ENCODE measurements around the gene ENOX2. TPM values are rescaled to one million over a fixed set of nuclear protein-coding genes. Genes with fewer than 3 reads are reported as not detected.
A peak's percentile ranks its signal among the peaks of the same experiment; 100 is the strongest.

ENOX2 gene
- polyA plus RNA-seq, 1 donor from 2014 or later, result 48.7 TPM

- H3K79me2 ChIP-seq (replicated peaks; ENCODE audit: insufficient read depth, low read length), result no peaks in the 10 kb centered on the region
- no peaks in the 10 kb centered on the region for H4K20me1 ChIP-seq (ENCODE audit: insufficient read depth)
- H3K4me3 ChIP-seq (ENCODE audit: low read length), result no peak overlapping the region
- H3K4me2 ChIP-seq (ENCODE audit: low read length), result no peak overlapping the region
- H3K9me2 ChIP-seq (ENCODE audit: insufficient read depth, low read length), result no peaks in the 10 kb centered on the region
- H3K27ac ChIP-seq (ENCODE audit: low read length), result peak overlapping the region; percentile 92
- no peak for TF ChIP-seq EP300 (conservative IDR thresholded peaks at IDR 0.05; ENCODE audit: poor library complexity, severe bottlenecking)
- TF ChIP-seq RAD21 (conservative IDR thresholded peaks at IDR 0.05), result no peak
- H3F3A ChIP-seq (ENCODE audit: insufficient read depth, low read length, poor library complexity, severe bottlenecking), result no peaks in the 10 kb centered on the region
- no peaks in the 10 kb centered on the region for H3K27me3 ChIP-seq (ENCODE audit: insufficient read depth, low read depth, low read length)
- no peak overlapping the region for H3K9ac ChIP-seq (ENCODE audit: low read length)
- H2AFZ ChIP-seq (ENCODE audit: low read depth, low read length), result no peak overlapping the region
- H3K9me3 ChIP-seq (ENCODE audit: low read length), result no peaks in the 10 kb centered on the region
- no peaks in the 10 kb centered on the region for H3K36me3 ChIP-seq (ENCODE audit: insufficient read depth, low read length)
These were observed 298.1 kb downstream of the ENOX2 start for GRCh38 chrX:130604882-130605281.

- no peaks in the 10 kb centered on the region for H3K36me3 ChIP-seq (ENCODE audit: insufficient read depth, low read length)
- no peak overlapping the region for H3K9ac ChIP-seq (ENCODE audit: low read length)
- no peaks in the 10 kb centered on the region for H3K27me3 ChIP-seq (ENCODE audit: insufficient read depth, low read depth, low read length)
- H4K20me1 ChIP-seq (ENCODE audit: insufficient read depth), result no peaks in the 10 kb centered on the region
- H3K4me3 ChIP-seq (ENCODE audit: low read length), result no peak overlapping the region
- no peak overlapping the region for H3K27ac ChIP-seq (ENCODE audit: low read length)
- H2AFZ ChIP-seq (ENCODE audit: low read depth, low read length), result no peak overlapping the region
- TF ChIP-seq EZH2 (IDR thresholded peaks at IDR 0.05; ENCODE audit: borderline replicate concordance, insufficient read depth, low read length, poor library complexity, severe bottlenecking) (no peak), MXI1 (conservative IDR thresholded peaks at IDR 0.05; ENCODE audit: poor library complexity, severe bottlenecking) (no peak), RAD21 (conservative IDR thresholded peaks at IDR 0.05) (no peak), TAF1 (IDR thresholded peaks at IDR 0.05; ENCODE audit: low read depth) (no peak), SMC3 (conservative IDR thresholded peaks at IDR 0.05; ENCODE audit: poor library complexity) (no peak)
- TF ChIP-seq, protein P1, sequence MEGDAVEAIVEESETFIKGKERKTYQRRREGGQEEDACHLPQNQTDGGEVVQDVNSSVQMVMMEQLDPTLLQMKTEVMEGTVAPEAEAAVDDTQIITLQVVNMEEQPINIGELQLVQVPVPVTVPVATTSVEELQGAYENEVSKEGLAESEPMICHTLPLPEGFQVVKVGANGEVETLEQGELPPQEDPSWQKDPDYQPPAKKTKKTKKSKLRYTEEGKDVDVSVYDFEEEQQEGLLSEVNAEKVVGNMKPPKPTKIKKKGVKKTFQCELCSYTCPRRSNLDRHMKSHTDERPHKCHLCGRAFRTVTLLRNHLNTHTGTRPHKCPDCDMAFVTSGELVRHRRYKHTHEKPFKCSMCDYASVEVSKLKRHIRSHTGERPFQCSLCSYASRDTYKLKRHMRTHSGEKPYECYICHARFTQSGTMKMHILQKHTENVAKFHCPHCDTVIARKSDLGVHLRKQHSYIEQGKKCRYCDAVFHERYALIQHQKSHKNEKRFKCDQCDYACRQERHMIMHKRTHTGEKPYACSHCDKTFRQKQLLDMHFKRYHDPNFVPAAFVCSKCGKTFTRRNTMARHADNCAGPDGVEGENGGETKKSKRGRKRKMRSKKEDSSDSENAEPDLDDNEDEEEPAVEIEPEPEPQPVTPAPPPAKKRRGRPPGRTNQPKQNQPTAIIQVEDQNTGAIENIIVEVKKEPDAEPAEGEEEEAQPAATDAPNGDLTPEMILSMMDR (IDR thresholded peaks at IDR 0.05; ENCODE audit: poor library complexity, severe bottlenecking), result no peak
- H3K79me2 ChIP-seq (replicated peaks; ENCODE audit: insufficient read depth, low read length), result no peaks in the 10 kb centered on the region
- H3K9me2 ChIP-seq (ENCODE audit: insufficient read depth, low read length), result no peaks in the 10 kb centered on the region
- no peak overlapping the region for H3K4me2 ChIP-seq (ENCODE audit: low read length)
- H3K9me3 ChIP-seq (ENCODE audit: low read length), result no peaks in the 10 kb centered on the region
- no peaks in the 10 kb centered on the region for H3F3A ChIP-seq (ENCODE audit: insufficient read depth, low read length, poor library complexity, severe bottlenecking)
These were observed 308.5 kb downstream of the ENOX2 start for GRCh38 chrX:130594453-130594916.

- H3K27ac ChIP-seq (ENCODE audit: low read length), result no peak overlapping the region
- no peak overlapping the region for H3K4me3 ChIP-seq (ENCODE audit: low read length)
These were observed 309.1 kb downstream of the ENOX2 start for GRCh38 chrX:130593911-130594310.

DNA sequence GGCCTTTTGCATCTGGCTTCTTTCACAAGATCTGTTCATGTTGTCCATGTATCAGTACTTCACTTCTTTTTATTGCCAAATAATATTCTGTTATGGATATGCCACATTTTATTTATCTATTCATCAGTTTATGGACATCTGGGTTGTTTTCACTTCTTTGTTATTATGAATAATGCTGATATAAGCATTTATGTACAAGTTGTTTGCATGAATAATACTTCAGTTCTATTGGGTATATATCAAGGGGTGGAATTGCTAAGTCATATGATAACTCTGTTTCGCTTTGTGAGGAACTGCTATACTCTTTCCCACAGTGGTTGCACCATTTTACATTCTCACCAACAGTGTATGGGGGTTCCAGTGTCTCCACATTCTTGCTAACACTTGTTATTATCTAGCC, 310.8 kb downstream of the ENOX2 start:
- no peaks in the 10 kb centered on the region for H3K36me3 ChIP-seq (ENCODE audit: insufficient read depth, low read length)
- no peak overlapping the region for H3K4me2 ChIP-seq (ENCODE audit: low read length)
- H3K9me2 ChIP-seq (ENCODE audit: insufficient read depth, low read length), result no peaks in the 10 kb centered on the region
- no peaks in the 10 kb centered on the region for H3K79me2 ChIP-seq (replicated peaks; ENCODE audit: insufficient read depth, low read length)
- H3K9ac ChIP-seq (ENCODE audit: low read length), result no peak overlapping the region
- H4K20me1 ChIP-seq (ENCODE audit: insufficient read depth), result no peaks in the 10 kb centered on the region
- no peak overlapping the region for H3K4me3 ChIP-seq (ENCODE audit: low read length)
- H2AFZ ChIP-seq (ENCODE audit: low read depth, low read length), result no peak overlapping the region
- no peak overlapping the region for H3K27ac ChIP-seq (ENCODE audit: low read length)
- no peaks in the 10 kb centered on the region for H3K9me3 ChIP-seq (ENCODE audit: low read length)
- H3F3A ChIP-seq (ENCODE audit: insufficient read depth, low read length, poor library complexity, severe bottlenecking), result no peaks in the 10 kb centered on the region
- H3K27me3 ChIP-seq (ENCODE audit: insufficient read depth, low read depth, low read length), result no peaks in the 10 kb centered on the region
- TF ChIP-seq EP300 (conservative IDR thresholded peaks at IDR 0.05; ENCODE audit: poor library complexity, severe bottlenecking) (no peak), TAF1 (IDR thresholded peaks at IDR 0.05; ENCODE audit: low read depth) (no peak), MXI1 (conservative IDR thresholded peaks at IDR 0.05; ENCODE audit: poor library complexity, severe bottlenecking) (no peak), POLR2AphosphoS5 (IDR thresholded peaks at IDR 0.05) (no peak), RAD21 (conservative IDR thresholded peaks at IDR 0.05) (no peak), SMC3 (conservative IDR thresholded peaks at IDR 0.05; ENCODE audit: poor library complexity) (no peak), EZH2 (IDR thresholded peaks at IDR 0.05; ENCODE audit: borderline replicate concordance, insufficient read depth, low read length, poor library complexity, severe bottlenecking) (no peak)
- TF ChIP-seq, protein P2, sequence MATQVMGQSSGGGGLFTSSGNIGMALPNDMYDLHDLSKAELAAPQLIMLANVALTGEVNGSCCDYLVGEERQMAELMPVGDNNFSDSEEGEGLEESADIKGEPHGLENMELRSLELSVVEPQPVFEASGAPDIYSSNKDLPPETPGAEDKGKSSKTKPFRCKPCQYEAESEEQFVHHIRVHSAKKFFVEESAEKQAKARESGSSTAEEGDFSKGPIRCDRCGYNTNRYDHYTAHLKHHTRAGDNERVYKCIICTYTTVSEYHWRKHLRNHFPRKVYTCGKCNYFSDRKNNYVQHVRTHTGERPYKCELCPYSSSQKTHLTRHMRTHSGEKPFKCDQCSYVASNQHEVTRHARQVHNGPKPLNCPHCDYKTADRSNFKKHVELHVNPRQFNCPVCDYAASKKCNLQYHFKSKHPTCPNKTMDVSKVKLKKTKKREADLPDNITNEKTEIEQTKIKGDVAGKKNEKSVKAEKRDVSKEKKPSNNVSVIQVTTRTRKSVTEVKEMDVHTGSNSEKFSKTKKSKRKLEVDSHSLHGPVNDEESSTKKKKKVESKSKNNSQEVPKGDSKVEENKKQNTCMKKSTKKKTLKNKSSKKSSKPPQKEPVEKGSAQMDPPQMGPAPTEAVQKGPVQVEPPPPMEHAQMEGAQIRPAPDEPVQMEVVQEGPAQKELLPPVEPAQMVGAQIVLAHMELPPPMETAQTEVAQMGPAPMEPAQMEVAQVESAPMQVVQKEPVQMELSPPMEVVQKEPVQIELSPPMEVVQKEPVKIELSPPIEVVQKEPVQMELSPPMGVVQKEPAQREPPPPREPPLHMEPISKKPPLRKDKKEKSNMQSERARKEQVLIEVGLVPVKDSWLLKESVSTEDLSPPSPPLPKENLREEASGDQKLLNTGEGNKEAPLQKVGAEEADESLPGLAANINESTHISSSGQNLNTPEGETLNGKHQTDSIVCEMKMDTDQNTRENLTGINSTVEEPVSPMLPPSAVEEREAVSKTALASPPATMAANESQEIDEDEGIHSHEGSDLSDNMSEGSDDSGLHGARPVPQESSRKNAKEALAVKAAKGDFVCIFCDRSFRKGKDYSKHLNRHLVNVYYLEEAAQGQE (IDR thresholded peaks at IDR 0.05; ENCODE audit: borderline replicate concordance), result no peak
- TF ChIP-seq, protein P1 (IDR thresholded peaks at IDR 0.05; ENCODE audit: poor library complexity, severe bottlenecking), result no peak

More at GRCh38 chrX:130593911-130594310, 309.1 kb downstream of the ENOX2 start:
- Histone ChIP-seq H4K20me1 (ENCODE audit: insufficient read depth) (no peaks in the 10 kb centered on the region), H3K9me2 (ENCODE audit: insufficient read depth, low read length) (no peaks in the 10 kb centered on the region), H3K27me3 (ENCODE audit: insufficient read depth, low read depth, low read length) (no peaks in the 10 kb centered on the region), H3K4me2 (ENCODE audit: low read length) (no peak overlapping the region), H2AFZ (ENCODE audit: low read depth, low read length) (no peak overlapping the region), H3K9me3 (ENCODE audit: low read length) (no peaks in the 10 kb centered on the region), H3K79me2 (replicated peaks; ENCODE audit: insufficient read depth, low read length) (no peaks in the 10 kb centered on the region), H3F3A (ENCODE audit: insufficient read depth, low read length, poor library complexity, severe bottlenecking) (no peaks in the 10 kb centered on the region), H3K36me3 (ENCODE audit: insufficient read depth, low read length) (no peaks in the 10 kb centered on the region), H3K9ac (ENCODE audit: low read length) (no peak overlapping the region)
- TF ChIP-seq MXI1 (conservative IDR thresholded peaks at IDR 0.05; ENCODE audit: poor library complexity, severe bottlenecking), result no peak
- TF ChIP-seq TAF1 (IDR thresholded peaks at IDR 0.05; ENCODE audit: low read depth), result no peak
- no peak for TF ChIP-seq EP300 (conservative IDR thresholded peaks at IDR 0.05; ENCODE audit: poor library complexity, severe bottlenecking)

Data from neural cell (in vitro differentiated cells).